DMS79 treated with DMSO at 0.1 percent for 48 hours (cell line): Measurements from ENCODE around the gene BANF1.

Experiments used
- DNase-seq: peaks from one replicate; lab custom pipeline; 2025; lab: John Stamatoyannopoulos, UW

Gene BANF1

GRCh38 chr11:66039765-66040164 is 37.5 kb downstream of the BANF1 start:
- no peak for DNase-seq

GRCh38 chr11:66042227-66042995 is 40.1 kb downstream of the BANF1 start:
- no peak for DNase-seq

GRCh38 chr11:66042996-66043906 is 40.9 kb downstream of the BANF1 start:
- DNase-seq = no peak

GRCh38 chr11:66044757-66045156 is 42.5 kb downstream of the BANF1 start:
- DNase-seq = no peak

GRCh38 chr11:66045177-66045639 is 42.9 kb downstream of the BANF1 start:
- no peak for DNase-seq

- DNase-seq = no peak
Observed at GRCh38 chr11:66046901-66047300, 44.6 kb downstream of the BANF1 start.

DNA sequence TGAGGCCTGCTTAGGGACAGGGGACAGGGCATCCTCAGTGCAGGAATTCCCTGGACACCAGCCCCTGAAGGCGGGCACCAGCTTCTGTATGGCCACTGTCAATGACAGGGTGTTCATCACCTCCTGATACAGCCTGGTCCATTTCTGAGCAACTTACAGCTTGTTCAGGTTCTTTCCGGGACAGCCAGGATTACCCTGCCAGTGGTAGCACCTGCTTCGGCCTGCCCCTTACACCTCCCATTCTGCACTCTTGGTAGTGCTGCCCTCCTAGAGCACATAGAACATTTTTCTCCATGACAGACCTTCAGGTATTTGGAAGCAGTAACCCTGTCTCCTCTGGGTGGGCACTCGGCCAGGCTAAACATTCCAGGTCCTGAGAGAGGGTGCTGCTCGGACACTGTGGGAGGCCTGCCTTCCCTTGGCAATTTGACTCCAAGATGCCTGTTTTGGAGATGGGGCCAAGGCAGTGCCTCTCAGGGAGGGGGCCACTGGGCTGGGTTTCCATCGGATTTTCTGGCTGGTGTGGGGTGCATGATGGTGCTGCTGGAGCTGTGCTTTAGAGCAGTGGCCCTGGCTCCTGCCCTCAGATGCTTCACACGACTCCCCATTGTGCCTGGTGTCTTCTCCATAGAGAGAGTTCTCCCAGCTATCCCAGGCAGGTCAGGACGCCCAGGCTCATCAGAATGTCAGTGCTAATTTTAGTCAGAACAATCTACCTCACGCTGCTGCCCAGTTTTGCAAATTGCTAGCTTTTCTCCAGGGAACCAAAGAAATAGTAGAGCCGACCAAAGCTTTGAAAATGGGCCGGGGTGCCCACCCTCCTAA is 45.5 kb downstream of the BANF1 start:
- DNase-seq = no peak

DNA sequence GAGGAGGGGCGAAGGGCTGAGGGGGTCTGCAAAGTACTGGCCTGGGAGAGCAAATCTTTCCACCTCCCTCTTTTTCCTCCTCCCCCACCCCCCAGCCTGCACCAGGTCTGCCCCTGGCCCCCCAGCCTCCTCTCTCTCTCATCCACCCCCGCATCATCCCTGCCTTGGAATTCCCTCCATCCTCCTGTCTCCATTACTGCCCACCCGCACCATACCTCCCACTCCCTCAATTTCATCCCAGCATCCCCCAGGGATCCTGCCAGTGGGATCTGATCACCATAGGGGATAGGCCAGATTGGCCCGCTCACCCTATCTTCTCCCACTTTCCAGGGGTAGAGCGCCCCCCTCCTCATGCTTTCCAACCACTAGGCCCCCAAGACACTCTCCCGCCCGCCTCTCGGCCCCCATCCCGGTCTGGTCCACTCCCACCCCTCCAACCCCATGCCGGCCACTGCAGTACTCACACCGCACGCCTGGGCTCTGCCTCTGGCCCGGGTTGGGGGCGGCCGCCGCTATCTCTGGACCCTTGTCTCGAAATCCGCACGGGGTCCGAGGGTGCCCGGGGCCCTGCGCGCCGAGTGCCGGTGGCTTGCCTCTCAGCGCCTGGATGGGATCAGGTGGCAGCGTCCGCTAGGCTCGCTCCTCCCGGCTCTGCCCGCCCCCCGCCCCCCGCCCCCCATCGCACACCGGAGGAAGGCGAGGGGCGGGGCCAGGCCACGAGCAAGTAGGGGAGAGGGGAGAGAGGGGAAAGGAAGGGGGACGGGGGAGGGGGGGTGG is 46.4 kb downstream of the BANF1 start, which contains the start of gene GAL3ST3:
TSS of gene GAL3ST3 (minus strand) at position 615 of the 777 bp plus-strand sequence. CDS start 3,746 bp downstream, outside the sequence.
- peak; percentile 28 for DNase-seq

DNA sequence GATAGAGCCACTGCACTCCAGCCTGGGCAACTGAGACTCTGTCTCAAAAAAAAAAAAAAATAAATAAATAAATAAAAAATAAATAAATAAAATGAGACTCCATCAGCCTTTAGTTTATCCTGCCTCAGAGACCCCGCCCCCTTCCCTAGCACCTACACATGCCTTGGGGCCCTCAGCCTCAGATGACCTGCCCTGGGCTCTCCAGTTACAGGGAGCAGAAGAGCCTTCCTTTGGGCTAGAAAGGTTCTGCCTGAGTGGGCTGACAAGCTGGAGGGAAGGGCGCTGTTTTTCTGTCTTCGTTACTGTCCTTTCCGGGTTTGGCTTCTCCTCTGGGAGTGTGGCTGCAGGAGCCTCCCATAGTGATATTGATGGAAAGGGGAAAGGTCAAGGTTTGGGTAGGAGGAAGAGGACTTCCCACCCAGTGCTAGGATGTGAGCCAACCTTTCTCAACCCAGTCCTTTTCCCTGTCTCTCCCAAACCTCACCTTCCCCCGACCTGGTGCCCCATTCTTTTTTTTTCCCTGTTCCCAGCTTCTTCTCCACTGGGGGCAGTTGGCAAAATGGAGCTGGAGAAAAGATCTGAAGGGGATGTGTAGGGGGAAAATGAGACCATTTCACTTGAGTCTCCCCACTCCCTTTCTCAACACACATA is 48.4 kb downstream of the BANF1 start:
- DNase-seq = peak; percentile 76

DNA sequence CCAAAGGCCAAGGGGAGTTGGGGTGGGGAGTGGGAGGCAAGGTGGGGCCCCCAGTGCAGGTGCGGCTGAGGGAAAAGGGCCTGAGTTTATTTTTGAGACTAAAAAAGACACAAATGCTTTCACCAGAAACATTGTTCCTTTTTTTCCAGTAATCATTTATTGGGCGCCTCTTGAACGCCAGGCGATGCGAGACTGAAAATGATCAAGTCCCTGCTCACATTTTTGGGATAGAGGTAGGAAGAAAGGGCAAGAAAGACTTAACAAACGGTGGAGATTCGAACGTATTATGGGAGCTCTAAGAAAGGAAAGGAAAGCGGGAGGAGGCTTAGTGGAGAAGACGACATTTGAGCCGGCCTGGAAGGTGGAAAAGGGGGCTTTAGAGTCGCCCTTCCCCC is 49.1 kb downstream of the BANF1 start:
- DNase-seq = peak; percentile 89

DNA sequence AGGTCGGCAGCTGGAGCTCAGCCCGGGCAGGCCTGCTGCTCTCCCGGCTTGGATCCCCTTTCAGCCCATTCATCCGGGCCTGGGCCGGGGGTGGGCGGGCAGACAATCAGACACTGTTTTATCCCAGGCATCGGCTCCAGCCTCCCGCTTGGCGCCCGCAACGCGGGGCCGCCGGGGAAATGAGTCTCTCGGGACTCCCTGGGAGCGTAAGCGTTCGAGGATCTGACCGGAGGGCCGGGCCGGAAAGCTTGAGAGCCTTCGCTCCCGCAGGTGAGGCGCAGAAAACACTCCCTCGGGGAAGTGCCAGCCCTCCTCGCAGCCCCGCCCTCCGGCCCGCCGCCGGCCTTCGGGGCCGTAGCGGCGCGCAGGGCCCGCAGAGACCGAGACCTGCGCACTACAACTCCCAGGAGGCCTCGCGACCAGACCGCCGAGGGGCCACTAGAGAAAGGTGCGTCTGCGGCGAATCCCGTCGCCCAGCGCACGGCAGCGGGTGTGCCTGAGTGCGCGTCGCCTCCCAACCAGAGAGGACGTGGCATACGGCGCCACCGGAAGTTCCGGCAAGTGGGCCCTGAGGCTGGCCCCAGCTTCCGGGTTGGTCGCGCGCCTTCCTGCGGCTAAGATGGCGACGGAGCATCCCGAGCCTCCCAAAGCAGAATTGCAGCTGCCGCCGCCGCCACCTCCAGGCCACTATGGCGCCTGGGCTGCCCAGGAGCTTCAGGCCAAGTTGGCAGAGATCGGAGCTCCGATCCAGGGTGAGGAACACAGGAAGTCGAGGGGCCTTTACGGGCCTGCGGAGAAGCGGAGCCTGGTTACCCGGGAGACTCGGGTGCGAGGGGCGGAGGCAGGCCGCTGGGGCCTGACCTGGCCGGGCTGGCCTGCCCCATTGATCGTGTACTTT is 49.7 kb downstream of the BANF1 start, which contains the start of gene SF3B2:
TSS of gene SF3B2 (plus strand) at position 599 of the 898 bp plus-strand sequence. CDS start at position 620, 21 bp downstream.
- peak; percentile 98 for DNase-seq

- no peak for DNase-seq
Observed at GRCh38 chr11:66052664-66052982, 50.3 kb downstream of the BANF1 start.
